Measurements from ENCODE around the gene ZNF577. TPM values are rescaled to one million over a fixed set of nuclear protein-coding genes. Genes with fewer than 3 reads are reported as not detected.
"Not testable (repeated sequence)": the region's sequence is repeated elsewhere in the genome, so short reads cannot be mapped to it uniquely, and the experiment has no call there.

Gene ZNF577
- total and polyA plus RNA-seq, 7 donors = 3.1 to 10.4 (median 5.1) TPM

DNA sequence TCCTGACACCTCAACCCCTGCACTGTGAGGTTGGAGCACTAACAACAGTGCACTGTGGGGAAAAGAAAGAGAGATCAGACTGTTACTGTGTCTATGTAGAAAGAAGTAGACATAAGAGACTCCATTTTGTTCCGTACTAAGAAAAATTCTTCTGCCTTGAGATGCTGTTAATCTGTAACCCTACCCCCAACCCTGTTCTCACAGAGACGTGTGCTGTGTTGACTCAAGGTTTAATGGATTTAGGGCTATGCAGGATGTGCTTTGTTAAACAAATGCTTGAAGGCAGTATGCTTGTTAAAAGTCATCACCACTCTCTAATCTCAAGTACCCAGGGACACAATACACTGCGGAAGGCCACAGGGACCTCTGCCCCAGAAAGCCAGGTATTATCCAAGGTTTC lies 17.9 kb upstream of the ZNF577 start:
- intact Hi-C loops (cut with DNase I) = loop anchor here in 1 of 2 donors (2.0 to 10.0 kb wide), 2 partner anchors 21 to 79 kb away; partner anchors contain the start of genes ZNF350 and ZNF613
- Histone ChIP-seq H3K4me3 (peak overlapping the region; percentile 73), H3K9me3 (peaks cover 36% of the 10 kb centered on the region)
- not testable (repeated sequence) for H3K4me1 ChIP-seq; H3K36me3 ChIP-seq (ENCODE audit: insufficient read depth in 1 of 2, low read depth in 1 of 2); H3K27ac ChIP-seq; ATAC-seq; DNase-seq; H3K27me3 ChIP-seq (ENCODE audit: insufficient read depth in 3 of 3, low read length in 2 of 3)
- WGBS, 3 donors = 82 to 89% (median 84%) methylated on average over 3 of the region's 3 CpGs

DNA sequence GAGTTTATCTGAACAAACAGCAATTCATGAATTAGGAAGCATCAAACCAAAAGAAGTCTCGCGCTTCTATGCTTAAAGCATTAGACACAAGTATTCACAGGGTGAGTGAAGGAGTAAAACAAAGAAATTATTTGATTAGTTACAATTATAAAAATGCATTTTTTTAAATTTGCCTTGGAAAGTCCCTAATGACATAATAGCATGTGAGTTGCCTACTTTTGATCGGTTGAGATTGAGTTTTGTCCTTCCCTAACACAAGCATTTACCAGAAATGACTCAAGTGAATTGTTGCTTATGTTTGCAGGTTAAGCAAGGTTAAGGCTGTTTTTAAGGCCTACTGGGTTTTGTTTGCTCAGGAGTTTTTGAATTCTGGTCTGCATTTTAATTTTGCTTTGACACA lies 17.5 kb upstream of the ZNF577 start:
- Histone ChIP-seq H3K4me1 (peaks cover 5% of the 10 kb centered on the region), H3K9me3 (peaks cover 39% of the 10 kb centered on the region), H3K27ac (no peak overlapping the region), H3K36me3 (ENCODE audit: insufficient read depth in 1 of 2, low read depth in 1 of 2) (no peaks in the 10 kb centered on the region), H3K27me3 (ENCODE audit: insufficient read depth in 3 of 3, low read length in 2 of 3) (peaks cover 0 to 6% (median 0%) of the 10 kb centered on the region in 3 donors), H3K4me3 (peak overlapping the region; percentile 73)
- TF ChIP-seq, protein P1, sequence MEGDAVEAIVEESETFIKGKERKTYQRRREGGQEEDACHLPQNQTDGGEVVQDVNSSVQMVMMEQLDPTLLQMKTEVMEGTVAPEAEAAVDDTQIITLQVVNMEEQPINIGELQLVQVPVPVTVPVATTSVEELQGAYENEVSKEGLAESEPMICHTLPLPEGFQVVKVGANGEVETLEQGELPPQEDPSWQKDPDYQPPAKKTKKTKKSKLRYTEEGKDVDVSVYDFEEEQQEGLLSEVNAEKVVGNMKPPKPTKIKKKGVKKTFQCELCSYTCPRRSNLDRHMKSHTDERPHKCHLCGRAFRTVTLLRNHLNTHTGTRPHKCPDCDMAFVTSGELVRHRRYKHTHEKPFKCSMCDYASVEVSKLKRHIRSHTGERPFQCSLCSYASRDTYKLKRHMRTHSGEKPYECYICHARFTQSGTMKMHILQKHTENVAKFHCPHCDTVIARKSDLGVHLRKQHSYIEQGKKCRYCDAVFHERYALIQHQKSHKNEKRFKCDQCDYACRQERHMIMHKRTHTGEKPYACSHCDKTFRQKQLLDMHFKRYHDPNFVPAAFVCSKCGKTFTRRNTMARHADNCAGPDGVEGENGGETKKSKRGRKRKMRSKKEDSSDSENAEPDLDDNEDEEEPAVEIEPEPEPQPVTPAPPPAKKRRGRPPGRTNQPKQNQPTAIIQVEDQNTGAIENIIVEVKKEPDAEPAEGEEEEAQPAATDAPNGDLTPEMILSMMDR (IDR thresholded peaks at IDR 0.05) = no peak
- 31 to 47% (median 34%) methylated on average over 3 of the region's 3 CpGs for WGBS, 3 donors
- DNase-seq (no peak), ATAC-seq (no peak)
- intact Hi-C loops (cut with DNase I) = loop anchor here in 1 of 2 donors (2.0 to 10.0 kb wide), 2 partner anchors 22 to 80 kb away; partner anchors contain the start of genes ZNF350 and ZNF613

DNA sequence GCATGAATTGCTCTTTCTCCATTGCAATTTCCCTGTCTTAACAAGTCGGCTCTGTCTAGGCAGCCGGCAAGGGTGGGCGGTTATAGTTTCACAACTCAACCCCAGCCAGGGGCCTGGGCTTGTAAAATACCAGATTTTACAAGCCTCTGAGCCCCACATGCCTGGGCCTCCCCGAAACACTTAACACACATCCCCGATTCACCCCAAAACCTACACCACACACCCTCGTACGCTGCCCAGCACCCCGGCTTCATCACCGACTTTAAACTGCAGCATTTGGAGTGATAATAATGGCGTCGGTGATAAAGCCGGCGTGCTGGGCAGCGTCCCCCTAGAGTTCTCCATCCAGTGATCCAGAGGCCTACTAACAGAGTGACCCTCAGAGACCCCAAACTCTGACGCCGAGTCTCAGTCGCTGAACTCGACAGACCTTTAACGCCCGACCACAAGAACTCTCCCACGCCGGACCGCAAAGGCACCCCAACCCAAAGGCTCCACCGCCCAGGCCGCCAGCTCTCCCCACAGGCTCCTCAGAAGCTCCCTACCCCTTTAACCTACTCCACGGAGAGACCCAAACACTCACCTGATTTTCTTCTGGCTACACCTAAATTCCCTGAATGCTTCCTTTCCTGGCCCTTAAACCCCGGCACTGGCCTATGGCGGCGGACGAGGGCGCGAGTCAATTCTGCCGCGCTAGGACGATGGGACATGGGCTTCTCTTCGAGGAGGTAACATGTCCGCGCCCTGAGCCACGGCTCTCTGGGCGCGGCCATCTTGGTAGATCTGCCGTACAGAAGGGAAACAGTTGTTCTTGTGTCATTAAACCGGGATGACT lies 16.8 kb upstream of the ZNF577 start, which contains the start of gene ZNF649:
Gene ZNF649 (minus strand): TSS at position 687 of the 835 bp plus-strand sequence. CDS start 4,910 bp downstream, outside the sequence.
- peak within 1 kb of the TSS; percentile 71 for H3K27ac ChIP-seq
- DNase-seq (peak; percentile 87 to 91), ATAC-seq (peak; percentile 98 to 100 (median 100))
- peaks cover 5% of the 10 kb centered on the region for H3K4me1 ChIP-seq
- intact Hi-C loops (cut with DNase I) = loop anchor here in 1 of 2 donors (2.0 to 10.0 kb wide), 2 partner anchors 22 to 80 kb away; partner anchors contain the start of genes ZNF350 and ZNF613
- peaks cover 2 to 4% of the 10 kb centered on the region in 2 donors for H3K36me3 ChIP-seq (ENCODE audit: insufficient read depth in 1 of 2, low read depth in 1 of 2)
- peak within 1 kb of the TSS; percentile 73 for H3K4me3 ChIP-seq
- 0% methylated on average over 43 of the region's 43 CpGs for WGBS, 3 donors
- H3K9me3 ChIP-seq = peaks cover 46% of the 10 kb centered on the region
- peaks cover 0 to 6% (median 0%) of the 10 kb centered on the region in 3 donors for H3K27me3 ChIP-seq (ENCODE audit: insufficient read depth in 3 of 3, low read length in 2 of 3)
- TF ChIP-seq, protein P1 (IDR thresholded peaks at IDR 0.05) = no peak

DNA sequence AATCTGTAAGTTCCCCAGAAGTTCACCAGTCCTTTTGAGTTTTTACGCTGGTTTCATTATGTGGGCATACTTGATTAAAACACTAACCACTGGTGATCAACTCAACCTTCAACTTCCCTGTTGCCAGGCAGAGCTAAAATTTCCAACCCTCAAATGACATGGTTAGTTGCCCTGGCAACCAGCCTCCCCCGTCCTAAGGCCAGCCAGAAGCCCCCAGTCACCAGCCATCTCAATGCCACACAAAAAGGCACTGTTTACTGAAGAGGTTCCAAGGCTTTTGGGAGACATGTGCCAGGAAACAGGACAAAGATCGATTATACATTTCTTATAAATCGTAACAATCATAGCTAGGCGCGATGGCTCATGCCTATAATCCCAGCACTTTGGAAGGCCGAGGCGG lies 15.4 kb upstream of the ZNF577 start:
- DNase-seq (no peak), ATAC-seq (no peak)
- Histone ChIP-seq H3K4me3 (peak overlapping the region; percentile 73), H3K27me3 (ENCODE audit: insufficient read depth in 3 of 3, low read length in 2 of 3) (peaks cover 0 to 6% (median 0%) of the 10 kb centered on the region in 3 donors), H3K4me1 (peaks cover 5% of the 10 kb centered on the region), H3K27ac (no peak overlapping the region), H3K36me3 (ENCODE audit: insufficient read depth in 1 of 2, low read depth in 1 of 2) (peaks cover 11 to 18% of the 10 kb centered on the region in 2 donors), H3K9me3 (peaks cover 52% of the 10 kb centered on the region)
- intact Hi-C loops (cut with DNase I) = loop anchor here in 1 of 2 donors (10.0 kb wide), 1 partner anchor 82 kb away; the partner anchor contains the start of gene ZNF350
- WGBS, 3 donors = 79 to 85% (median 80%) methylated on average over 8 of the region's 8 CpGs
- TF ChIP-seq, protein P1 (IDR thresholded peaks at IDR 0.05) = no peak

DNA sequence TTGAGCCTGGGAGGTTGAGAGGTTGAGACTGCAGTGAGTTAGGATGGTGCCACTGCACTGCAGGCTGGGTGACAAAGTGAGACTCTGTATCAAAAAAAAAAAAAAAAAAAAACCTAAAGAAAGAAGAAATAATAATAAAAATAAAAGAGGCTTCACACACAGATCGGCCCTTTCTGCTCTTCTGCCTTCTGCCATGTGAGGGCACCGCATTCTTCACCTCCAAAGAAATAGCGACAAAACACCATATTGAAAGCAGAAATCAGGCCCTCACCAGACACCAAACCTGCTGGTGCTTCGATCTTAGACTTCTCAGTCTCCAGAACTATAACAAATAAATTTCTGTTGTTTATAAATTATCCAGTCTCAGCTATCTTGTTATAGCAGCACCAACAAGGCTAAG lies 14.1 kb upstream of the ZNF577 start:
- ATAC-seq = no peak
- Histone ChIP-seq H3K9me3 (peaks cover 55% of the 10 kb centered on the region), H3K4me1 (peaks cover 5% of the 10 kb centered on the region), H3K4me3 (no peak overlapping the region), H3K36me3 (ENCODE audit: insufficient read depth in 1 of 2, low read depth in 1 of 2) (peaks cover 14 to 31% of the 10 kb centered on the region in 2 donors), H3K27ac (no peak overlapping the region), H3K27me3 (ENCODE audit: insufficient read depth in 3 of 3, low read length in 2 of 3) (no peaks in the 10 kb centered on the region)
- intact Hi-C loops (cut with DNase I) = loop anchor here in 1 of 2 donors (10.0 kb wide), 1 partner anchor 83 kb away; the partner anchor contains the start of gene ZNF350
- TF ChIP-seq, protein P1 (IDR thresholded peaks at IDR 0.05) = no peak
- DNase-seq = no peak
- WGBS, 3 donors = 91 to 96% (median 92%) methylated on average over 4 of the region's 4 CpGs

Measured in psoas muscle (tissue), 8 donors.